GM19328 (cell line): Measurements from ENCODE around the gene SLC25A27.
A peak's percentile ranks its signal among the peaks of the same experiment; 100 is the strongest.
"Not testable (repeated sequence)": the region's sequence is repeated elsewhere in the genome, so short reads cannot be mapped to it uniquely, and the experiment has no call there.

Source experiments
- ATAC-seq: cut with Tn5 transposase; IDR thresholded peaks from one replicate; pipeline ENCODE4 v1.9.1; 2021; ENCODE audit warnings: mild to moderate bottlenecking, moderate library complexity; ENCODE audit not compliant: unreplicated experiment

The SLC25A27 gene

GRCh38 chr6:46652603-46653438 lies at the start of gene SLC25A27, which contains the start of gene CYP39A1:
Gene SLC25A27 (plus strand): TSS chr6:46652975. CDS start chr6:46653193, 218 bp downstream.
Gene CYP39A1 (minus strand): TSS chr6:46652818. CDS start chr6:46652582, 236 bp downstream.
- peak; percentile 100 for ATAC-seq

GRCh38 chr6:46605091-46605797 lies 47.5 kb upstream of the SLC25A27 start:
- ATAC-seq: no peak

- ATAC-seq: no peak
Measured at GRCh38 chr6:46606338-46606737, 46.4 kb upstream of the SLC25A27 start.

GRCh38 chr6:46610862-46611553 lies 41.8 kb upstream of the SLC25A27 start:
- ATAC-seq: no peak

- ATAC-seq: no peak
Measured at GRCh38 chr6:46612645-46613044, 40.1 kb upstream of the SLC25A27 start.

- no peak for ATAC-seq
Measured at GRCh38 chr6:46618726-46619125, 34.0 kb upstream of the SLC25A27 start.

- ATAC-seq: peak; percentile 79
Measured at GRCh38 chr6:46626228-46626909, 26.4 kb upstream of the SLC25A27 start.

- no peak for ATAC-seq
Measured at GRCh38 chr6:46626976-46627375, 25.8 kb upstream of the SLC25A27 start.

GRCh38 chr6:46628498-46628897 lies 24.3 kb upstream of the SLC25A27 start:
- no peak for ATAC-seq

GRCh38 chr6:46628976-46629375 lies 23.8 kb upstream of the SLC25A27 start:
- ATAC-seq: no peak

- ATAC-seq: no peak
Measured at GRCh38 chr6:46629691-46630090, 23.1 kb upstream of the SLC25A27 start.

GRCh38 chr6:46632053-46632452 lies 20.7 kb upstream of the SLC25A27 start:
- ATAC-seq: no peak

- ATAC-seq: no peak
Measured at GRCh38 chr6:46635462-46635861, 17.3 kb upstream of the SLC25A27 start.

GRCh38 chr6:46637145-46637544 lies 15.6 kb upstream of the SLC25A27 start:
- no peak for ATAC-seq

GRCh38 chr6:46637933-46638332 lies 14.8 kb upstream of the SLC25A27 start:
- no peak for ATAC-seq

GRCh38 chr6:46638650-46639049 lies 14.1 kb upstream of the SLC25A27 start:
- no peak for ATAC-seq

- ATAC-seq: no peak
Measured at GRCh38 chr6:46642928-46643751, 9.6 kb upstream of the SLC25A27 start.

- ATAC-seq: no peak
Measured at GRCh38 chr6:46645265-46645664, 7.5 kb upstream of the SLC25A27 start.

- not testable (repeated sequence) for ATAC-seq
Measured at GRCh38 chr6:46648108-46648507, 4.7 kb upstream of the SLC25A27 start.
